ENCODE results near the gene FAM209A.

- TF ChIP-seq CTCF (IDR thresholded peaks at IDR 0.05) (no peak), POLR2A (IDR thresholded peaks at IDR 0.05) (no peak)
Measured at GRCh38 chr20:56487216-56487615, 37.3 kb upstream of the FAM209A start.
